ENCODE results near the gene LRRC39. TPM values are rescaled to one million over a fixed set of nuclear protein-coding genes. Genes with fewer than 3 reads are reported as not detected.
"Not testable (repeated sequence)": the region's sequence is repeated elsewhere in the genome, so short reads cannot be mapped to it uniquely, and the experiment has no call there.

LRRC39 gene
- total RNA-seq, 1 experiment from 2014 or later = 0.42 TPM

DNA sequence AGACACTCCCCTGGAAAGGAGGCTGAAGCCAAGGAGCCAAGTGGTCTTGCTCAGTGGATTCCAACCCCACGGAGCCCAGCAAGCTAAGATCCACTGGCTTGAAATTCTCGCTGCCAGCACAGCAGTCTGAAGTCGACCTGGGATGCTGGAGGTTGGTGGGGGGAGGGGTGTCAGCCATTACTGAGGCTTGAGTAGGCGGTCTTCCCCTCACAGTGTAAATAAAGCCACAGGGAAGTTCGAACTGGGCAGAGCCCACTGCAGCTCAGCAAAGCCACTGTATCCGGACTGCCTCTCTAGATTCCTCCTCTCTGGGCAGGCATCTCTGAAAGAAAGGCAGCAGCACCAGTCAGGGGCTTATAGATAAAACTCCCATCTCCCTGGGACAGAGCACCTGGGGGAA is 22.0 kb upstream of the LRRC39 start:
- intact Hi-C loops (cut with micrococcal nuclease; ENCODE audit: unreplicated experiment); DNase-seq; H3K4me1 Mint-ChIP-seq (ENCODE audit: low read depth, unreplicated experiment); H3K27me3 Mint-ChIP-seq (ENCODE audit: unreplicated experiment); H3K9me3 Mint-ChIP-seq (ENCODE audit: low read depth, unreplicated experiment); H3K27ac Mint-ChIP-seq (ENCODE audit: unreplicated experiment); CTCF ChIA-PET; H3K4me3 Mint-ChIP-seq (ENCODE audit: low read depth, unreplicated experiment); BruUV-seq (replicated peaks): not testable (repeated sequence)
- H3K36me3 Mint-ChIP-seq (ENCODE audit: insufficient read depth, unreplicated experiment) = peaks cover 11% of the 10 kb centered on the region

DNA sequence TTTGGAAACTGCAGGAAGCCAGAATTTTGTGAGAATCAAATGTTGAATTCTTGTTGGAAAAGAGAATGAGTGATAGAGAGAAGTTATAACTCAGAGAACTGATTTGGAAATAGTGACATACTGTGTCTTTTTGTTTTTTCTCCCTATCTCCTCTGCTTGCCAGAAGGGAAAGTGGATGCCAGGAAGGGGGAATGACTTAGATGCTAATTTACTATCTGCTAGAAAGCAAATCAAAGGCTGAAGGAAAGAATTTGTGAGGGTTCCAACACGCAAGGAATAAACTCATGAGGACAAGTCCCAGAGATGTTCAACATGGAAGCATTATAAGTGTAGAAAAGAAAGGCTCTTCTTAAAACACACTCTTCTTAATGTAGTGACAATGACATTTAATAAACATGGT is 20.5 kb upstream of the LRRC39 start:
- H3K36me3 Mint-ChIP-seq (ENCODE audit: insufficient read depth, unreplicated experiment) = peaks cover 11% of the 10 kb centered on the region
- no peaks in the 10 kb centered on the region for H3K27me3 Mint-ChIP-seq (ENCODE audit: unreplicated experiment)
- CTCF ChIA-PET = no interaction called here
- BruUV-seq (replicated peaks) = no TSS peak
- DNase-seq = no peak
- intact Hi-C loops (cut with micrococcal nuclease; ENCODE audit: unreplicated experiment) = no loop called here
- TF ChIP-seq, protein P1, sequence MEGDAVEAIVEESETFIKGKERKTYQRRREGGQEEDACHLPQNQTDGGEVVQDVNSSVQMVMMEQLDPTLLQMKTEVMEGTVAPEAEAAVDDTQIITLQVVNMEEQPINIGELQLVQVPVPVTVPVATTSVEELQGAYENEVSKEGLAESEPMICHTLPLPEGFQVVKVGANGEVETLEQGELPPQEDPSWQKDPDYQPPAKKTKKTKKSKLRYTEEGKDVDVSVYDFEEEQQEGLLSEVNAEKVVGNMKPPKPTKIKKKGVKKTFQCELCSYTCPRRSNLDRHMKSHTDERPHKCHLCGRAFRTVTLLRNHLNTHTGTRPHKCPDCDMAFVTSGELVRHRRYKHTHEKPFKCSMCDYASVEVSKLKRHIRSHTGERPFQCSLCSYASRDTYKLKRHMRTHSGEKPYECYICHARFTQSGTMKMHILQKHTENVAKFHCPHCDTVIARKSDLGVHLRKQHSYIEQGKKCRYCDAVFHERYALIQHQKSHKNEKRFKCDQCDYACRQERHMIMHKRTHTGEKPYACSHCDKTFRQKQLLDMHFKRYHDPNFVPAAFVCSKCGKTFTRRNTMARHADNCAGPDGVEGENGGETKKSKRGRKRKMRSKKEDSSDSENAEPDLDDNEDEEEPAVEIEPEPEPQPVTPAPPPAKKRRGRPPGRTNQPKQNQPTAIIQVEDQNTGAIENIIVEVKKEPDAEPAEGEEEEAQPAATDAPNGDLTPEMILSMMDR (IDR thresholded peaks at IDR 0.05; ENCODE audit: unreplicated experiment) = no peak
- no peaks in the 10 kb centered on the region for H3K9me3 Mint-ChIP-seq (ENCODE audit: low read depth, unreplicated experiment)
- H3K4me3 Mint-ChIP-seq (ENCODE audit: low read depth, unreplicated experiment) = no peak overlapping the region
- H3K27ac Mint-ChIP-seq (ENCODE audit: unreplicated experiment) = no peak overlapping the region
- H3K4me1 Mint-ChIP-seq (ENCODE audit: low read depth, unreplicated experiment) = no peaks in the 10 kb centered on the region

DNA sequence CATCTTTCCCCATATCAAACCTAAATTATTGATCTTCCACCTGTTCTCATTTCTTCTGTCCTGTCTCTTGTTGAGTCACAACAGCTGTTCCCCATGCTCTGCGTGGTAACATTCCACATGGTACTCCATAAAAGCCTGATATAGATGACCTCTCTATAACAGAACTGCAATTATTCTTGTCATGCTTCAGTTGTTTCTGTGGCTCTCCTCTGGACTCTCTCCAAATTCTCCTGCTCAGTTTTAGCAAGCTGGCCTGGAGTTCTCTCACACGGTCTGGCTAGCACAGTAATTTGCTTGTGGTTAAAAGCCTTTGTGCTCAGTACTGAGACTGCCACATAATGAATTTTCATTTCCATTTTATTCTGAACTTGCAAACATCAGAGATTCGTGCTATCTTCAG is 10.6 kb upstream of the LRRC39 start:
- no peak for DNase-seq
- no peak overlapping the region for H3K4me3 Mint-ChIP-seq (ENCODE audit: low read depth, unreplicated experiment)
- H3K27ac Mint-ChIP-seq (ENCODE audit: unreplicated experiment) = no peak overlapping the region
- CTCF ChIA-PET = no interaction called here
- H3K9me3 Mint-ChIP-seq (ENCODE audit: low read depth, unreplicated experiment) = no peaks in the 10 kb centered on the region
- H3K36me3 Mint-ChIP-seq (ENCODE audit: insufficient read depth, unreplicated experiment) = peaks cover 4% of the 10 kb centered on the region
- no TSS peak for BruUV-seq (replicated peaks)
- intact Hi-C loops (cut with micrococcal nuclease; ENCODE audit: unreplicated experiment) = no loop called here
- H3K27me3 Mint-ChIP-seq (ENCODE audit: unreplicated experiment) = no peaks in the 10 kb centered on the region
- H3K4me1 Mint-ChIP-seq (ENCODE audit: low read depth, unreplicated experiment) = no peaks in the 10 kb centered on the region
- TF ChIP-seq, protein P1 (IDR thresholded peaks at IDR 0.05; ENCODE audit: unreplicated experiment) = no peak

DNA sequence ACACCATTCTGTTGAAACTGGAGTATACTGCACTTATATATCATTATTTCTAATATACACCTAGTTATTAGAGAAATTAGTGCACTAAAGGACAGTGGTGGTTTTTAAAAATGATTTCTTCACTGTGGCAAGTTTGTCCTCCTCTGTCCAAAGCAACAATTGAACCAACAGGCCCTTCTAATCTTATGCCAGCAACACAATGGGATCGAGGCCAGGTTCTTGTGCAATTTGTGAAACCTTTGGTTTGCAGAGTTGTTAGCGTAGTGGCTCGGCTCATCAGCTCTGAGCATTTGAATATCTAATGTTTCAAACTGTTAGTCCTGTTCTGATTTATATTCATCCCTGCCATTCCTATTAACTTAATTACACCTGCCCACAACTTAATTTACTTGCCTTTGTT is 9.9 kb upstream of the LRRC39 start:
- TF ChIP-seq, protein P1 (IDR thresholded peaks at IDR 0.05; ENCODE audit: unreplicated experiment) = no peak
- no TSS peak for BruUV-seq (replicated peaks)
- Mint-ChIP-seq H3K36me3 (ENCODE audit: insufficient read depth, unreplicated experiment) (peaks cover 4% of the 10 kb centered on the region), H3K9me3 (ENCODE audit: low read depth, unreplicated experiment) (no peaks in the 10 kb centered on the region), H3K4me1 (ENCODE audit: low read depth, unreplicated experiment) (no peaks in the 10 kb centered on the region), H3K27ac (ENCODE audit: unreplicated experiment) (no peak overlapping the region), H3K27me3 (ENCODE audit: unreplicated experiment) (no peaks in the 10 kb centered on the region), H3K4me3 (ENCODE audit: low read depth, unreplicated experiment) (no peak overlapping the region)
- CTCF ChIA-PET = no interaction called here
- DNase-seq = no peak
- intact Hi-C loops (cut with micrococcal nuclease; ENCODE audit: unreplicated experiment) = no loop called here

DNA sequence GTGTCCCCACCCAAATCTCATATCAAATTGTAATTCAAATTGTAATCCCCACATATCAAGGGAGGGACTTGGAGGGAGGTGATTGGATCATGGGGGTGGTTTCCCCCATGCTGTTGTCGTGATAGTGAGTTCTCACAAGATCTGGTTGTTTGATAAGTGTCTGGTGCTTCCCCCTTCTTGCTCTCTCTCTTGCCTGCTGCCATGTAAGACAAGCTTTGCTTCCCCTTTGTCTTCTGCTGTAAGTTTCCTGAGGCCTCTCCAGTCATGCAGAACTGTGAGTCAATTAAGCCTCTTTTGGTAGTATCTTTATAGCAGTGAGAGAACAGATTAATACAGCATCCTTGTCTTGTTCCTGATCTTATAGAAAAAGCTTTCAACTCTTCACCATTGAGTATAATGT is 6.5 kb upstream of the LRRC39 start:
- Mint-ChIP-seq H3K27ac (ENCODE audit: unreplicated experiment) (no peak overlapping the region), H3K9me3 (ENCODE audit: low read depth, unreplicated experiment) (no peaks in the 10 kb centered on the region), H3K27me3 (ENCODE audit: unreplicated experiment) (no peaks in the 10 kb centered on the region), H3K4me1 (ENCODE audit: low read depth, unreplicated experiment) (no peaks in the 10 kb centered on the region), H3K36me3 (ENCODE audit: insufficient read depth, unreplicated experiment) (no peaks in the 10 kb centered on the region), H3K4me3 (ENCODE audit: low read depth, unreplicated experiment) (no peak overlapping the region)
- no TSS peak for BruUV-seq (replicated peaks)
- intact Hi-C loops (cut with micrococcal nuclease; ENCODE audit: unreplicated experiment) = no loop called here
- CTCF ChIA-PET = no interaction called here
- no peak for DNase-seq
- TF ChIP-seq, protein P1 (IDR thresholded peaks at IDR 0.05; ENCODE audit: unreplicated experiment) = no peak
